CD4-positive, alpha-beta memory T cell (primary cell): ENCODE data around the gene RCAN1. TPM values are rescaled to one million over a fixed set of nuclear protein-coding genes. Genes with fewer than 3 reads are reported as not detected.
A peak's percentile ranks its signal among the peaks of the same experiment; 100 is the strongest.

Experiments used
- CTCF ChIA-PET: fragments of 350-600 bp; sonication (Branson Sonifier 250); formaldehyde crosslinking; loops from one replicate; lab custom pipeline; 2021; ENCODE audit warnings: inconsistent platforms; ENCODE audit not compliant: partially characterized antibody; lab: Charles Lee
- POLR2A ChIA-PET: fragments of 350-600 bp; sonication (Branson Sonifier 250); formaldehyde crosslinking; loops from one replicate; lab custom pipeline; 2021; ENCODE audit not compliant: partially characterized antibody; lab: Charles Lee
- DNase-seq, 5 donors: peaks; one replicate each; pipeline versions ENCODE4 v3.0.0 to v3.0.0-alpha.2; 2020 to 2022; ENCODE audit warnings: mixed read lengths in 1 of 5
- H3K27ac ChIP-seq: one replicate; pipeline ENCODE4 v1.7.0; 2013; ENCODE audit warnings: low read depth, low read length
- H3K27me3 ChIP-seq: 2 replicates; pipeline ENCODE4 v1.7.0; 2013; ENCODE audit warnings: mild to moderate bottlenecking, low read length, moderate library complexity; ENCODE audit not compliant: insufficient read depth
- H3K36me3 ChIP-seq: 2 replicates; pipeline ENCODE4 v1.7.0; 2013; ENCODE audit warnings: mild to moderate bottlenecking, low read length, moderate library complexity; ENCODE audit not compliant: insufficient read depth
- H3K4me1 ChIP-seq: 2 replicates; pipeline ENCODE4 v1.7.0; 2013; ENCODE audit warnings: mild to moderate bottlenecking, low read length, moderate library complexity; ENCODE audit not compliant: insufficient read depth
- H3K4me3 ChIP-seq, 2 donors: one replicate each; pipeline ENCODE4 v1.7.0; 2013; ENCODE audit warnings: low read length in 2 of 2, mild to moderate bottlenecking in 1 of 2
- H3K9me3 ChIP-seq, 2 donors: one replicate each; pipeline ENCODE4 v1.7.0; 2013; ENCODE audit warnings: low read length in 2 of 2, control low read depth in 1 of 2; ENCODE audit not compliant: control insufficient read depth in 1 of 2
- H3K27ac Mint-ChIP-seq, 7 donors: one replicate each; pipeline ENCODE4 v1.8.0; 2020 to 2021; ENCODE audit warnings: mixed read lengths in 7 of 7, mild to moderate bottlenecking in 6 of 7, inconsistent platforms in 3 of 7, moderate library complexity in 3 of 7
- H3K27me3 Mint-ChIP-seq, 2 donors: one replicate each; pipeline ENCODE4 v1.8.0; 2020 to 2021; ENCODE audit warnings: mixed read lengths in 2 of 2
- H3K36me3 Mint-ChIP-seq, 2 donors: one replicate each; pipeline ENCODE4 v1.8.0; 2020 to 2021; ENCODE audit warnings: mixed read lengths in 2 of 2, inconsistent platforms in 1 of 2, mild to moderate bottlenecking in 1 of 2
- H3K4me1 Mint-ChIP-seq, 4 donors: one replicate each; pipeline ENCODE4 v1.8.0; 2020 to 2021; ENCODE audit warnings: mixed read lengths in 4 of 4, mild to moderate bottlenecking in 1 of 4
- H3K4me3 Mint-ChIP-seq, 8 donors: one replicate each; pipeline ENCODE4 v1.8.0; 2020 to 2021; ENCODE audit warnings: mixed read lengths in 8 of 8, mild to moderate bottlenecking in 7 of 8, moderate library complexity in 6 of 8, inconsistent platforms in 3 of 8
- H3K9me3 Mint-ChIP-seq, 8 donors: one replicate each; pipeline ENCODE4 v1.8.0; 2020 to 2021; ENCODE audit warnings: mixed read lengths in 8 of 8, mild to moderate bottlenecking in 5 of 8, inconsistent platforms in 3 of 8, moderate library complexity in 1 of 8
- intact Hi-C: fragments of 100-400 bp; cut with micrococcal nuclease; formaldehyde crosslinking; loops from one replicate; pipeline ENCODE4 v1.15.1; 2023
- polyA plus RNA-seq, 2 donors: library from polyadenylated mRNA; unstranded; fragments of 300-500 nt; fragmentation: Illumina TruSeq; gene quantifications; one replicate each; pipeline ENCODE4 v1.2.3, GENCODE V29; 2021
- total RNA-seq, 2 experiments: library from RNA; stranded (reverse); gene quantifications; one replicate each; pipeline ENCODE4 v1.2.3, GENCODE V29; 2021

The RCAN1 gene
- total and polyA plus RNA-seq, 4 experiments from 2014 or later: 4.7 to 15.0 (median 9.2) TPM

GRCh38 chr21:34582506-34583150 lies 32.3 kb downstream of the RCAN1 start:
- Histone ChIP-seq H3K27ac (no peak overlapping the region), H3K4me3 (no peak overlapping the region), H3K9me3 (no peaks in the 10 kb centered on the region), H3K4me1 (no peaks in the 10 kb centered on the region), H3K27me3 (no peaks in the 10 kb centered on the region), H3K36me3 (no peaks in the 10 kb centered on the region)
- H3K27ac Mint-ChIP-seq: peak overlapping the region in 1 of 7 donors; percentile 15
- no peaks in the 10 kb centered on the region for H3K27me3 Mint-ChIP-seq
- intact Hi-C loops: no loop called here
- ChIA-PET CTCF (no interaction called here), POLR2A (no interaction called here)
- peaks cover 0 to 22% (median 13%) of the 10 kb centered on the region in 8 donors for H3K9me3 Mint-ChIP-seq
- H3K4me3 Mint-ChIP-seq: no peak overlapping the region
- peaks cover 5 to 19% of the 10 kb centered on the region in 2 donors for H3K36me3 Mint-ChIP-seq
- H3K4me1 Mint-ChIP-seq: peaks cover 3 to 18% (median 5%) of the 10 kb centered on the region in 4 donors
- no peak for DNase-seq

- no peak overlapping the region for H3K4me3 Mint-ChIP-seq
- intact Hi-C loops: no loop called here
- Histone ChIP-seq H3K4me3 (no peak overlapping the region), H3K36me3 (no peaks in the 10 kb centered on the region), H3K27ac (no peak overlapping the region), H3K9me3 (no peaks in the 10 kb centered on the region), H3K4me1 (no peaks in the 10 kb centered on the region), H3K27me3 (no peaks in the 10 kb centered on the region)
- no peak for DNase-seq
- peak overlapping the region in 1 of 7 donors; percentile 18 for H3K27ac Mint-ChIP-seq
- POLR2A ChIA-PET: no interaction called here
- H3K36me3 Mint-ChIP-seq: peaks cover 3 to 20% of the 10 kb centered on the region in 2 donors
- peaks cover 3 to 18% (median 6%) of the 10 kb centered on the region in 4 donors for H3K4me1 Mint-ChIP-seq
- CTCF ChIA-PET: no interaction called here
- no peaks in the 10 kb centered on the region for H3K27me3 Mint-ChIP-seq
- peaks cover 0 to 2% (median 0%) of the 10 kb centered on the region in 8 donors for H3K9me3 Mint-ChIP-seq
Measured at GRCh38 chr21:34580181-34580700, 34.7 kb downstream of the RCAN1 start.

- Histone ChIP-seq H3K4me1 (no peaks in the 10 kb centered on the region), H3K36me3 (no peaks in the 10 kb centered on the region), H3K9me3 (no peaks in the 10 kb centered on the region), H3K27me3 (no peaks in the 10 kb centered on the region), H3K27ac (no peak overlapping the region), H3K4me3 (no peak overlapping the region)
- Mint-ChIP-seq H3K27ac (no peak overlapping the region), H3K4me3 (no peak overlapping the region), H3K9me3 (peaks cover 0 to 1% (median 0%) of the 10 kb centered on the region in 8 donors), H3K36me3 (peaks cover 3 to 20% of the 10 kb centered on the region in 2 donors), H3K27me3 (no peaks in the 10 kb centered on the region), H3K4me1 (peaks cover 4 to 15% (median 6%) of the 10 kb centered on the region in 4 donors)
- ChIA-PET POLR2A (no interaction called here), CTCF (no interaction called here)
- intact Hi-C loops: no loop called here
- DNase-seq: no peak
Measured at GRCh38 chr21:34579411-34579810, 35.5 kb downstream of the RCAN1 start.

GRCh38 chr21:34576041-34576511 lies 38.8 kb downstream of the RCAN1 start:
- intact Hi-C loops: no loop called here
- H3K4me1 Mint-ChIP-seq: peaks cover 0 to 3% (median under 1%) of the 10 kb centered on the region in 4 donors
- ChIA-PET POLR2A (no interaction called here), CTCF (no interaction called here)
- no peaks in the 10 kb centered on the region for H3K36me3 ChIP-seq
- no peak overlapping the region for H3K4me3 Mint-ChIP-seq
- H3K27ac Mint-ChIP-seq: no peak overlapping the region
- H3K27me3 Mint-ChIP-seq: no peaks in the 10 kb centered on the region
- no peak overlapping the region for H3K4me3 ChIP-seq
- H3K9me3 Mint-ChIP-seq: peaks cover 0 to 11% (median 4%) of the 10 kb centered on the region in 8 donors
- H3K9me3 ChIP-seq: no peaks in the 10 kb centered on the region
- no peaks in the 10 kb centered on the region for H3K4me1 ChIP-seq
- H3K27me3 ChIP-seq: no peaks in the 10 kb centered on the region
- no peak for DNase-seq
- H3K27ac ChIP-seq: no peak overlapping the region
- H3K36me3 Mint-ChIP-seq: peaks cover 3 to 28% of the 10 kb centered on the region in 2 donors

- Mint-ChIP-seq H3K4me1 (peaks cover 0 to 3% (median under 1%) of the 10 kb centered on the region in 4 donors), H3K27ac (no peak overlapping the region), H3K27me3 (no peaks in the 10 kb centered on the region), H3K9me3 (peaks cover 0 to 11% (median 4%) of the 10 kb centered on the region in 8 donors), H3K4me3 (no peak overlapping the region), H3K36me3 (peaks cover 3 to 28% of the 10 kb centered on the region in 2 donors)
- ChIA-PET POLR2A (no interaction called here), CTCF (no interaction called here)
- Histone ChIP-seq H3K4me3 (no peak overlapping the region), H3K9me3 (no peaks in the 10 kb centered on the region), H3K27ac (no peak overlapping the region), H3K4me1 (no peaks in the 10 kb centered on the region), H3K27me3 (no peaks in the 10 kb centered on the region), H3K36me3 (no peaks in the 10 kb centered on the region)
- DNase-seq: no peak
- intact Hi-C loops: no loop called here
Measured at GRCh38 chr21:34574601-34575529, 40.0 kb downstream of the RCAN1 start.

GRCh38 chr21:34571994-34572393 lies 42.9 kb downstream of the RCAN1 start:
- no peak overlapping the region for H3K27ac Mint-ChIP-seq
- no peak overlapping the region for H3K27ac ChIP-seq
- no peak overlapping the region for H3K4me3 Mint-ChIP-seq
- H3K36me3 ChIP-seq: no peaks in the 10 kb centered on the region
- no peak for DNase-seq
- H3K9me3 ChIP-seq: no peaks in the 10 kb centered on the region
- no peaks in the 10 kb centered on the region for H3K4me1 ChIP-seq
- no peak overlapping the region for H3K4me3 ChIP-seq
- intact Hi-C loops: no loop called here
- ChIA-PET POLR2A (no interaction called here), CTCF (no interaction called here)
- peaks cover 0 to 28% of the 10 kb centered on the region in 2 donors for H3K36me3 Mint-ChIP-seq
- peaks cover 0 to 11% (median 4%) of the 10 kb centered on the region in 8 donors for H3K9me3 Mint-ChIP-seq
- H3K27me3 Mint-ChIP-seq: no peaks in the 10 kb centered on the region
- peaks cover 0 to 3% (median 1%) of the 10 kb centered on the region in 4 donors for H3K4me1 Mint-ChIP-seq
- no peaks in the 10 kb centered on the region for H3K27me3 ChIP-seq

GRCh38 chr21:34570313-34570712 lies 44.6 kb downstream of the RCAN1 start:
- peaks cover 0 to 3% (median 1%) of the 10 kb centered on the region in 4 donors for H3K4me1 Mint-ChIP-seq
- H3K27ac ChIP-seq: no peak overlapping the region
- no peaks in the 10 kb centered on the region for H3K9me3 ChIP-seq
- no peaks in the 10 kb centered on the region for H3K36me3 ChIP-seq
- H3K4me1 ChIP-seq: no peaks in the 10 kb centered on the region
- no peak for DNase-seq
- intact Hi-C loops: no loop called here
- no peaks in the 10 kb centered on the region for H3K27me3 Mint-ChIP-seq
- H3K4me3 ChIP-seq: no peak overlapping the region
- H3K27me3 ChIP-seq: no peaks in the 10 kb centered on the region
- no peak overlapping the region for H3K4me3 Mint-ChIP-seq
- ChIA-PET CTCF (no interaction called here), POLR2A (no interaction called here)
- H3K9me3 Mint-ChIP-seq: peaks cover 0 to 11% (median 4%) of the 10 kb centered on the region in 8 donors
- H3K27ac Mint-ChIP-seq: no peak overlapping the region
- peaks cover 2 to 26% of the 10 kb centered on the region in 2 donors for H3K36me3 Mint-ChIP-seq
